ENCODE results near the gene CCDC3.

CCDC3 gene

GRCh38 chr10:13001041-13001886, at the start of gene CCDC3:
CCDC3 (minus strand) TSS chr10:13001713; CDS start chr10:13001570, 143 bp downstream.
- peak; percentile 51 for DNase-seq (ENCODE audit: low spot score)
- in situ Hi-C loops (cut with MboI; ENCODE audit: low pct_unique_long_range_greater_than_20kb, low sequenced_read_pairs, unreplicated experiment) = no loop called here
- TF ChIP-seq CTCF (IDR thresholded peaks at IDR 0.05; ENCODE audit: extremely low read depth, insufficient read depth, missing control alignments) = no peak

GRCh38 chr10:13051126-13051694, 49.7 kb upstream of the CCDC3 start:
- TF ChIP-seq CTCF (IDR thresholded peaks at IDR 0.05; ENCODE audit: extremely low read depth, insufficient read depth, missing control alignments) = no peak
- in situ Hi-C loops (cut with MboI; ENCODE audit: low pct_unique_long_range_greater_than_20kb, low sequenced_read_pairs, unreplicated experiment) = no loop called here
- DNase-seq (ENCODE audit: low spot score) = no peak

GRCh38 chr10:13049774-13050420, 48.4 kb upstream of the CCDC3 start:
- DNase-seq (ENCODE audit: low spot score) = no peak
- TF ChIP-seq CTCF (IDR thresholded peaks at IDR 0.05; ENCODE audit: extremely low read depth, insufficient read depth, missing control alignments) = no peak
- in situ Hi-C loops (cut with MboI; ENCODE audit: low pct_unique_long_range_greater_than_20kb, low sequenced_read_pairs, unreplicated experiment) = no loop called here

GRCh38 chr10:13048762-13049161, 47.2 kb upstream of the CCDC3 start:
- TF ChIP-seq CTCF (IDR thresholded peaks at IDR 0.05; ENCODE audit: extremely low read depth, insufficient read depth, missing control alignments) = no peak
- in situ Hi-C loops (cut with MboI; ENCODE audit: low pct_unique_long_range_greater_than_20kb, low sequenced_read_pairs, unreplicated experiment) = no loop called here
- no peak for DNase-seq (ENCODE audit: low spot score)

GRCh38 chr10:13047529-13048206, 46.2 kb upstream of the CCDC3 start:
- in situ Hi-C loops (cut with MboI; ENCODE audit: low pct_unique_long_range_greater_than_20kb, low sequenced_read_pairs, unreplicated experiment) = no loop called here
- DNase-seq (ENCODE audit: low spot score) = no peak
- no peak for TF ChIP-seq CTCF (IDR thresholded peaks at IDR 0.05; ENCODE audit: extremely low read depth, insufficient read depth, missing control alignments)

GRCh38 chr10:13046851-13047528, 45.5 kb upstream of the CCDC3 start:
- no peak for DNase-seq (ENCODE audit: low spot score)
- in situ Hi-C loops (cut with MboI; ENCODE audit: low pct_unique_long_range_greater_than_20kb, low sequenced_read_pairs, unreplicated experiment) = no loop called here
- no peak for TF ChIP-seq CTCF (IDR thresholded peaks at IDR 0.05; ENCODE audit: extremely low read depth, insufficient read depth, missing control alignments)
